ENCODE data around the gene PREP.

GRCh38 chr6:105364243-105364642 is 38.6 kb downstream of the PREP start:
- TF ChIP-seq CTCF (IDR thresholded peaks at IDR 0.05) (no peak), CHD2 (IDR thresholded peaks at IDR 0.05; ENCODE audit: low read length, partially characterized antibody) (no peak), RAD21 (conservative IDR thresholded peaks at IDR 0.05 in 1 of 2, IDR thresholded peaks at IDR 0.05 in 1 of 2) (no peak), POLR2A (IDR thresholded peaks at IDR 0.05; ENCODE audit: low read length) (no peak), RNF2 (IDR thresholded peaks at IDR 0.05; ENCODE audit: borderline replicate concordance, low read depth) (no peak), BHLHE40 (IDR thresholded peaks at IDR 0.05; ENCODE audit: low read depth, low read length) (no peak), SMC3 (IDR thresholded peaks at IDR 0.05) (no peak), MYC (IDR thresholded peaks at IDR 0.05; ENCODE audit: borderline replicate concordance, low read length) (no peak), ELK1 (IDR thresholded peaks at IDR 0.05; ENCODE audit: low read depth, low read length) (no peak)

Data from A549 (cell line).